Fibroblast of peridontal ligament (primary cell): ENCODE data around the gene ZNF324.
"Not testable (repeated sequence)": the region's sequence is repeated elsewhere in the genome, so short reads cannot be mapped to it uniquely, and the experiment has no call there.

ENCODE experiments used
- DNase-seq: peaks from one replicate; pipeline ENCODE4 v3.0.0-alpha.2; 2010; ENCODE audit errors: extremely low read depth

The ZNF324 gene

DNA sequence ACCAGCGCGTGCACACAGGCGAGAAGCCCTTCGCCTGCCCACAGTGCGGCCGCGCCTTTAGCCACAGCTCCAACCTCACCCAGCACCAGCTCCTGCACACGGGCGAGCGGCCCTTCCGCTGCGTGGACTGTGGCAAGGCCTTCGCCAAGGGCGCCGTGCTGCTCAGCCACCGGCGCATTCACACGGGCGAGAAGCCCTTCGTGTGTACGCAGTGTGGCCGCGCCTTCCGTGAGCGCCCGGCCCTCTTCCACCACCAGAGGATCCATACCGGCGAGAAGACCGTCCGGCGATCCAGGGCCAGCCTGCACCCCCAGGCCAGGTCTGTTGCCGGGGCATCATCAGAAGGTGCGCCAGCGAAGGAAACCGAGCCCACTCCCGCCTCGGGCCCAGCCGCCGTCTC is 4.9 kb downstream of the ZNF324 start:
- no peak for DNase-seq

DNA sequence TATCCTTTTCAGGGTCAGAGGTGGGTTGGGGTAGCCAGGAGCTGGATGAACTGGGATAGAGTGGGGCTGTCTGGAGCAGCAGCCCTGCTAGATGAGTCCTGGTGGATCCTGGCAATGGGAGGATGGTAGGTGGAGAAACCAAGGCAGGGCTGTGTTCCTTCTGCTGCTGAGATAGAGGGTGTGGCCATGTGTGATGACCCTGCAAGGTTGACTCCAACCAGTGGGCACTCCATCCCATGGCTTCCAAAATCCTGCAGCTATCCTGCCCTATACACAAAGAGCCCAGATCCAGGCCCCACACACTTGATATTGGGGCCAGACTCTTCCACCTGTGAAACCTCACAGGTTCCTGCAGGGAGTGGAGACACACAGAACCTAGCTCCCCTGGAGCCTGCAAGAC is 6.9 kb downstream of the ZNF324 start:
- DNase-seq = no peak

- DNase-seq = peak; percentile 71
Measured at GRCh38 chr19:58474291-58474996, 7.6 kb downstream of the ZNF324 start.

DNA sequence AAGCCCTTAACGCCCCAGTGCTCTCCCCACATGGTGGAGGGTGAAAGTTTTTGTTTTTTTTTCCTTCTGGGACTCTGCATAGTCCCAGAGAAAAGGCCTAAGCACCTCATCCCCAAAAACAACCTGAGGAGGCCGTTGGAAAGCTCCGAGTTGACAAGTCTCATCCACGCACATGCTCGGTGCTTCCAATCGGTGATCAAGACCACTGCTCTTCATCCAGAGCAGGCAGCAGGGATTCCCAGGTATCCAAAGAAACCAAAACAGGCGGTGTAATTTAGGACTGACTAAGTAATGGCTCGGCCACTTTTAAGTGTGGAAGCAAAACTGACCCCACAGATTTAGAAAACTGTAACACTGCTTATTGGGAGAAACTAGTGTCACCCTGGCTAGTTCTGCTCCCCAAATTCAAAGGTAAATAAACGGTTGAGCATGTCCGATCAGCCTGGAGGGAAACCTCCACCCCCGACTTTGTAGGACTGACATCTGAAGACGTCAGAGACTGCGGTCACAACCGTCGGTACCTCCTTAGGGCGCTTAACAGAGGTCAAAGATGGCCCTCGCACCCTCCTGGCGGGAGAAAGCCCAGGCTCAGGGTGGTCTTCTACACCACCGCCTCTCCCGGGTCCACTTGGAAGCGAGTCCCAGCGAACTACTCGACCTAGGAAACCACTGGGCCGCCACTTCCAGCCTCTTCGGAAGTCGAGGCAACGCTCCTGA is 8.3 kb downstream of the ZNF324 start:
- DNase-seq = peak; percentile 49

- DNase-seq = peak; percentile 96
Measured at GRCh38 chr19:58475714-58476497, 9.0 kb downstream of the ZNF324 start, which contains the start of gene ZNF446. Gene ZNF446 (plus strand): TSS chr19:58476352. CDS start chr19:58477219, 867 bp downstream.

DNA sequence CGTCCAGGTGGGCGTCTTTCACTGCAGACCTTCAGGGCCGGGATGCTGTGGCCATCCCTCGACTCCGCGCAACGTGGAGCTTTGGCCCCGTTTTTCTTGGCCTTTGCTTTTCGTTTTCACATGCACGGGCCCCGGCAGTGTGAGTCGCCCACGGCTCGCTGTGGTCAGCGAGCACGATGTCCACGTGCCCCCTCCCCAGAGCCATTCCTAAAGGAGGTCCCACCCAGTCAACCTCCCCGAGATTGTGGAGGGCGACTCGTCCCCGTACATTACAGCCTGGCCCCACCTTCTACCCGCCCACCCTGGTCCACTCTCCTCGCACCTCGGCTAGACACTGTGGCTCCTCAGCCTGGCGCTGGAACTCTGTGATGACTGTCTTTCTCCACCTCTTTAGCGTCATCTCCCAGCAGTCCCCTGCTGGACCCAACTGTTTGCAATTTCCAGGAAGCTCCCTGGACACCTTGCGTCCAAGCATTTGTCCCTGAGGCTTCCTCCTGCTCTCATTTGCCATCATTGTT is 9.7 kb downstream of the ZNF324 start:
- DNase-seq = peak; percentile 7

- DNase-seq = no peak
Measured at GRCh38 chr19:58477130-58477529, 10.2 kb downstream of the ZNF324 start.

- no peak for DNase-seq
Measured at GRCh38 chr19:58477871-58478270, 11.0 kb downstream of the ZNF324 start.

- DNase-seq = no peak
Measured at GRCh38 chr19:58479303-58479702, 12.4 kb downstream of the ZNF324 start.

DNA sequence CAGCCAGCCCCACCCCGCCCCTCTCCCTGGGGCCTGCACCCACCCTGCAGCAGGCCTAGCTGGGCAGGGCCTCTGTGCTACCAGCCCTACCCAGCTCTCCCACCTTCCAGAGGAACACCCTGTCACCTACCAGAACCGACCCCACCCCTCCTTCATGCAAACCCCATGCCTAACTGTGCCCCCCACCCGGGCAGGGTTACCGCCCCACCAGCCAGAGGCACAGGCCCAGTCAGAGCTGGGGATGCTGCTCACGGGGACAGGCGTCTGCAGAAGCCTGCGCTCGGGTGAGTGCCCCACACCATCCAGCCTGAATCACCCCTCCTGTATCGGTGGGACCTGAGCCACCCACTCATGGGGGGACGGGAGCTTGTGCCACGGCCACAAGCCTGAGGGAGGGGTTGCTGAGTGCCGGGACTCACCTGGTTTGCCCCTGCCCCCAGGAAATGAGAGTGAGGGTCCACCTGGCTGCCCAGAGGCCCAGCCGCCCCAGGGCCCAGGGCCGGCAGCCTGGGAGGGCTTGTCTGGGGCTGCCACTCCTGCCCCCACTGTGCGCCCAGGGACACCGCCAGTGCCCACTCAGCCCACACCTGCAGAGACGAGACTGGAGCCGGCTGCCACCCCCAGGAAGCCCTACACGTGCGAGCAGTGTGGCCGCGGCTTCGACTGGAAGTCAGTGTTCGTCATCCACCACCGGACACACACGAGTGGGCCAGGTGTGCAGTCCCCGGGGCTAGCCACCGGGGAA is 13.0 kb downstream of the ZNF324 start:
- no peak for DNase-seq

DNA sequence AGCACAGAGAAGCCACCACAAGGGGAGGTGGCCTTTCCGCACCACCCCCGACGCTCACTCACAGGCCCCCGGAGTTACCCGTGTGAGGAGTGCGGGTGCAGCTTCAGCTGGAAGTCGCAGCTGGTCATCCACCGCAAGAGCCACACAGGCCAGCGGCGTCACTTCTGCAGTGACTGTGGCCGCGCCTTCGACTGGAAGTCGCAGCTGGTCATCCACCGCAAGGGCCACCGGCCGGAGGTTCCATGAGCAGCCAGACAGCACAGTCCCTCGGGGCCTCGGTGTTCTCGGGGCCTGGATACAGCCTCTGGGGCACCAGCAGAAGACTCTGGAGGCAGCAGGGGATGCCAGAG is 13.6 kb downstream of the ZNF324 start:
- no peak for DNase-seq

GRCh38 chr19:58480831-58481230 is 14.0 kb downstream of the ZNF324 start:
- no peak for DNase-seq

GRCh38 chr19:58482372-58482771 is 15.5 kb downstream of the ZNF324 start:
- DNase-seq = no peak

DNA sequence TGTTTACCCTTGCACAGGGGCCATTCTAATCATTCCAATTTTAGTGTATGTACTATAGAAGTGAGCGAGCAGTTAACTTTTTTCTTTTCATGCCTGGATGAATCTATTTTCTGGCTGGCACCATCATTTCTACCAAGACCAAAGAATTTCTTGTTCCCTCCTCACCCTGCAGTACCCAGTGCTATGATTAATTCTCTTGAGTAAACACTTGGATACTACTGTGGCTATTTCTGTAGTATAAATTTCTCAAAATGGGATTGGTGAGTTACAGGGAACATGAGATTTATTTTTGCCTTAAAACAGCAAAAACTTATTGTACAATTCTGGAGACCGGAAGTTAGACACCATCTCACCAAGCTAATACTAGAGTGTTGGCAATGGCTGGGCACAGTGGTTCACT is 16.9 kb downstream of the ZNF324 start:
- no peak for DNase-seq

DNA sequence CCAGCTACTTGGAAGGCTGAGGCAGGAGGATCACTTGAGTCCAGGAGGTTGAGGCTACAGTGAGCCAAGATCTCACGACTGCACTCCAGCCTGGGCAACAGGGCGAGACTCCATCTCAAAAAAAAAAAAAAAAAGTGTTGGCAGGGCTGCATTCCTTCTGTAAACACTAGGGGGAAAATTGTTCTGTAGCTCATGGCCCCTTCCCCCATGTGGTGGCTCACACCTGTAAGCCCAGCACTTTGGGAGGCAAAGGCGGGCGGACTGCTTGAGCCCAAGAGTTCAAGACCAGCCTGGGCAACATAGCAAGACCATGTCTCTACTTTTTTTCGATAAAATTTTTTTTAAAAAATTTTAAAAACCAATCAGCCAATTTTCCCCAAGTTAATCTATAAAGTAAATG is 17.5 kb downstream of the ZNF324 start:
- DNase-seq = not testable (repeated sequence)

DNA sequence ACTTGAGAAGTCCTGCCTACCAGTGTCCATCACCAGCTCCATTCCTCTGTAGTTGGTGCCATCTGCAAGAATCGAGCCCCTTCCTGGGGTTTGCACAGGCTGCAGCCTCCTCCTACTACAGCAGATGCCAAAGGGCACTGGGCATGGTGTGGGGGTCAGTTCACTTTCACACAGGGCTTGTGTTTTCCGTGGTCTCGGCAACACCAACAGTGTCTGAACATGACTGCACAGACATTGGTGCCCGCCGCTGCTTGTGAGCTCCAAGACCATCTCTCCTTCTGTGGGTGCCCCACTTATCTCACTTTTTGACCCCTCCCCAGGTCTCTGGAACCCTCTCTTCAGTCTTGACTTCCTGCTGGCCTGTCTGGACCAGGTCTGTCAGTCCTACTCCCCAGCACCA is 24.5 kb downstream of the ZNF324 start:
- no peak for DNase-seq

DNA sequence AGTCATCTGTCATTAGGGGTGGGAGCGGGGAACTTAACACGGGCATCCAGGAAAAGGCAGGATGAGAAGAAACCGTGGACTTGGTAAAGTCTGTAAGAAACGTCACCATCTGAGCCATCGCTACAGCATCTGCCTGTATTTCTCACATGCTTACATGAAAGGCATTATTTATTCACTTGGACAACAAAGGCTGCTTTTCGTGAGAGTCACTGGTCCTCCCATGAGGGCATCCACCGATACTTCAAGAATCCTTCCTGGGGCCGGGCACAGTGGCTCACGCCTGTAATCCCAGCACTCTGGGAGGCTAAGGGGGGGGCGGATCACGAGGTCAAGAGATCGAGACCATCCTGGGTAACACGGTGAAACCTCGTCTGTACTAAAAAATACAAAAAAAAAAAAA is 25.4 kb downstream of the ZNF324 start:
- DNase-seq = no peak

DNA sequence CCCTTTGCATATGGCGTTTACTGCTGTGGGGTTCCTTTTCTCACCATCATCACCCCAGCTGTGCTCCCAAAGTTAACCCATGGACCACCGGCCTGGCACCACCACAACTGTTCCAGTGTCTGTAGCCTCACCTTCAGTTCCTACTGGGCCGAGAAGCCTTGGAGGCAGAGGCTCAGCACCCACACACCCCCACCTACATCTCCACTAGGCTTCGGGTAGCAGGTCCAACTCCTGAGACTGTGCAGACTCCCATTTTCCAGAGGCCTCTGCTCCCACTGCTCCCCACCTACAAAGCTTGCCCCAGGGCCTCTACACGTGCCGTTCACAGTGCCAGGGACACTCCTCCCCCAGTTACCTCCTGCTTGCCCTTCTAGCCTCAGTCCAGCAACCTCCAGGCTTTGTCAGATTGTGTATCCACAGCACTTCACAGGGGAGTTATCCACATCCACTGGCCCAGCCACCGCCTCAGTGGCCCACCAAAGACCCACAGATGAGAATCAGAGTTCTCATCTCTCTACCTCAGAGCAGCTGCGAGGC is 30.8 kb downstream of the ZNF324 start:
- DNase-seq = no peak

GRCh38 chr19:58498316-58499020 is 31.6 kb downstream of the ZNF324 start:
- no peak for DNase-seq

GRCh38 chr19:58499021-58499927 is 32.4 kb downstream of the ZNF324 start:
- peak; percentile 98 for DNase-seq
